Neural crest cell (in vitro differentiated cells): Measurements from ENCODE around the gene C4orf50. TPM values are rescaled to one million over a fixed set of nuclear protein-coding genes. Genes with fewer than 3 reads are reported as not detected.

ENCODE experiments used
- DNase-seq: peaks from one replicate; pipeline ENCODE4 v3.0.0; 2021; ENCODE audit warnings: low read depth, mixed read lengths, low spot score
- H3K27ac Mint-ChIP-seq: one replicate; pipeline ENCODE4 v1.8.0; 2021; ENCODE audit warnings: mild to moderate bottlenecking, mixed read lengths; ENCODE audit not compliant: unreplicated experiment
- H3K27me3 Mint-ChIP-seq: 2 replicates; pipeline ENCODE4 v1.8.0; 2021; ENCODE audit warnings: low read depth, mild to moderate bottlenecking, mixed read lengths
- H3K36me3 Mint-ChIP-seq: 2 replicates; pipeline ENCODE4 v1.8.0; 2021; ENCODE audit warnings: low read depth, mild to moderate bottlenecking, mixed read lengths
- H3K4me1 Mint-ChIP-seq: 2 replicates; pipeline ENCODE4 v1.8.0; 2021; ENCODE audit warnings: mixed read lengths
- H3K4me3 Mint-ChIP-seq: one replicate; pipeline ENCODE4 v1.8.0; 2021; ENCODE audit warnings: mild to moderate bottlenecking, mixed read lengths
- H3K9me3 Mint-ChIP-seq: 2 replicates; pipeline ENCODE4 v1.8.0; 2021; ENCODE audit warnings: mixed read lengths
- CTCF ChIP-seq: fragments of 200-600 bp; sonication (generic); conservative IDR thresholded peaks from 2 replicates; pipeline ENCODE4 v1.5.0; 2021; ENCODE audit warnings: antibody characterized with exemption, mild to moderate bottlenecking
- total RNA-seq: library from RNA; stranded (reverse); gene quantifications from 2 replicates; pipeline ENCODE4 v1.2.1, GENCODE V29; 2021

The C4orf50 gene
- total RNA-seq, 1 donor from 2014 or later, result 0.02 TPM

- H3K27me3 Mint-ChIP-seq, result peaks cover 36% of the 10 kb centered on the region
- H3K4me3 Mint-ChIP-seq, result no peak overlapping the region
- H3K9me3 Mint-ChIP-seq, result no peaks in the 10 kb centered on the region
- DNase-seq, result no peak
- H3K36me3 Mint-ChIP-seq, result no peaks in the 10 kb centered on the region
- TF ChIP-seq CTCF, result no peak
- H3K4me1 Mint-ChIP-seq, result peaks cover 3% of the 10 kb centered on the region
- no peak overlapping the region for H3K27ac Mint-ChIP-seq
Observed at GRCh38 chr4:6002926-6003325, 15.3 kb downstream of the C4orf50 start.

GRCh38 chr4:6002492-6002833 is 15.8 kb downstream of the C4orf50 start:
- H3K4me1 Mint-ChIP-seq, result peaks cover 3% of the 10 kb centered on the region
- peaks cover 39% of the 10 kb centered on the region for H3K27me3 Mint-ChIP-seq

GRCh38 chr4:6001680-6002491 is 16.3 kb downstream of the C4orf50 start:
- H3K27me3 Mint-ChIP-seq, result peaks cover 40% of the 10 kb centered on the region
- no peak for TF ChIP-seq CTCF
- no peak overlapping the region for H3K4me3 Mint-ChIP-seq
- no peak overlapping the region for H3K27ac Mint-ChIP-seq
- H3K9me3 Mint-ChIP-seq, result no peaks in the 10 kb centered on the region
- no peak for DNase-seq
- H3K36me3 Mint-ChIP-seq, result no peaks in the 10 kb centered on the region
- peaks cover 3% of the 10 kb centered on the region for H3K4me1 Mint-ChIP-seq

More at GRCh38 chr4:6002492-6002833, 15.8 kb downstream of the C4orf50 start:
- TF ChIP-seq CTCF, result no peak
- DNase-seq, result no peak
- Mint-ChIP-seq H3K9me3 (no peaks in the 10 kb centered on the region), H3K4me3 (no peak overlapping the region), H3K27ac (no peak overlapping the region), H3K36me3 (no peaks in the 10 kb centered on the region)

GRCh38 chr4:5999830-6000365 is 18.3 kb downstream of the C4orf50 start:
- TF ChIP-seq CTCF, result no peak
- Mint-ChIP-seq H3K36me3 (no peaks in the 10 kb centered on the region), H3K27ac (no peak overlapping the region), H3K4me1 (peaks cover 3% of the 10 kb centered on the region), H3K4me3 (no peak overlapping the region), H3K27me3 (peaks cover 53% of the 10 kb centered on the region), H3K9me3 (no peaks in the 10 kb centered on the region)
- no peak for DNase-seq

GRCh38 chr4:5999356-5999755 is 18.9 kb downstream of the C4orf50 start:
- Mint-ChIP-seq H3K4me1 (peaks cover 3% of the 10 kb centered on the region), H3K36me3 (no peaks in the 10 kb centered on the region), H3K27ac (no peak overlapping the region), H3K27me3 (peaks cover 55% of the 10 kb centered on the region), H3K4me3 (no peak overlapping the region), H3K9me3 (no peaks in the 10 kb centered on the region)
- no peak for DNase-seq
- no peak for TF ChIP-seq CTCF
